DOHH2 (cell line): ENCODE data around the gene MAP4K1.
A peak's percentile ranks its signal among the peaks of the same experiment; 100 is the strongest.

ENCODE experiments used
- H3F3A ChIP-seq: fragments of 200-600 bp; sonication (generic), shearing (Covaris generic); 2 replicates; pipeline ENCODE4 v1.6.0; 2016; ENCODE audit warnings: antibody characterized with exemption, mild to moderate bottlenecking; ENCODE audit not compliant: control insufficient read depth, insufficient read depth
- H3K27ac ChIP-seq: fragments of 200-600 bp; sonication (generic); 2 replicates; pipeline ENCODE4 v1.5.1; 2014; ENCODE audit warnings: low read depth, mild to moderate bottlenecking, low read length, moderate library complexity
- H3K27me3 ChIP-seq: fragments of 200-600 bp; sonication (generic); 2 replicates; pipeline ENCODE4 v1.6.1; 2014; ENCODE audit warnings: mild to moderate bottlenecking, low read length, mixed read lengths; ENCODE audit not compliant: control insufficient read depth
- H3K36me3 ChIP-seq: fragments of 200-600 bp; sonication (generic); 2 replicates; pipeline ENCODE4 v1.6.1; 2014; ENCODE audit warnings: mild to moderate bottlenecking, low read length, moderate library complexity, mixed read lengths; ENCODE audit not compliant: control insufficient read depth
- H3K4me1 ChIP-seq: fragments of 200-600 bp; sonication (generic); 2 replicates; pipeline ENCODE4 v1.6.1; 2014; ENCODE audit warnings: mild to moderate bottlenecking, low read length, mixed read lengths; ENCODE audit not compliant: control insufficient read depth
- H3K4me2 ChIP-seq: fragments of 200-600 bp; sonication (generic); 2 replicates; pipeline ENCODE4 v1.6.0; 2014; ENCODE audit warnings: mild to moderate bottlenecking, low read length, moderate library complexity
- H3K4me3 ChIP-seq: fragments of 200-600 bp; sonication (generic); 2 replicates; pipeline ENCODE4 v1.5.1; 2014; ENCODE audit warnings: mild to moderate bottlenecking, low read length, mixed read lengths
- H3K79me2 ChIP-seq: fragments of 200-600 bp; sonication (generic); 2 replicates; pipeline ENCODE4 v1.6.1; 2014; ENCODE audit warnings: mild to moderate bottlenecking, low read length, mixed read lengths; ENCODE audit not compliant: control insufficient read depth
- H3K9me2 ChIP-seq: fragments of 200-600 bp; sonication (generic); replicated peaks from 2 replicates; pipeline ENCODE4 v1.6.1; 2014; ENCODE audit warnings: mild to moderate bottlenecking, low read length, mixed read lengths; ENCODE audit not compliant: control insufficient read depth
- H3K9me3 ChIP-seq: fragments of 200-600 bp; sonication (generic); 2 replicates; pipeline ENCODE4 v1.6.1; 2014; ENCODE audit warnings: antibody characterized with exemption, low read length, mixed read lengths; ENCODE audit not compliant: control insufficient read depth, insufficient read depth
- H4K20me1 ChIP-seq: fragments of 200-600 bp; sonication (generic); 2 replicates; pipeline ENCODE4 v1.6.0; 2014; ENCODE audit warnings: low read depth, mild to moderate bottlenecking, antibody characterized with exemption, low read length, moderate library complexity; ENCODE audit not compliant: control insufficient read depth, insufficient read depth
- CTCF ChIP-seq: fragments of 200-600 bp; sonication (generic); IDR thresholded peaks from one replicate; pipeline ENCODE4 v1.5.1; 2014; ENCODE audit warnings: antibody characterized with exemption, mild to moderate bottlenecking, low read depth, low read length; ENCODE audit not compliant: poor library complexity, severe bottlenecking
- EZH2phosphoT487 ChIP-seq: fragments of 200-600 bp; sonication (generic); IDR thresholded peaks from 2 replicates; pipeline ENCODE4 v1.6.1; 2017; ENCODE audit warnings: borderline replicate concordance, mild to moderate bottlenecking, antibody characterized with exemption, low read length, moderate library complexity, mixed read lengths

MAP4K1 gene

GRCh38 chr19:38542040-38542439 lies 75.7 kb downstream of the MAP4K1 start:
- H3K9me2 ChIP-seq = no peaks in the 10 kb centered on the region
- no peaks in the 10 kb centered on the region for H3K79me2 ChIP-seq
- peaks cover 2% of the 10 kb centered on the region; the same call in 1 of the 2 replicates for H3K9me3 ChIP-seq
- no peaks in the 10 kb centered on the region for H4K20me1 ChIP-seq
- H3K4me2 ChIP-seq = no peak overlapping the region
- no peak overlapping the region for H3K27ac ChIP-seq
- TF ChIP-seq EZH2phosphoT487 = no peak
- TF ChIP-seq CTCF = no peak
- H3K4me3 ChIP-seq = no peak overlapping the region
- H3K27me3 ChIP-seq = no peaks in the 10 kb centered on the region
- H3K36me3 ChIP-seq = no peaks in the 10 kb centered on the region
- peaks cover 33% of the 10 kb centered on the region for H3K4me1 ChIP-seq
- H3F3A ChIP-seq = peaks cover 6% of the 10 kb centered on the region

GRCh38 chr19:38539751-38540150 lies 78.0 kb downstream of the MAP4K1 start:
- no peaks in the 10 kb centered on the region for H3K27me3 ChIP-seq
- H3K36me3 ChIP-seq = no peaks in the 10 kb centered on the region
- TF ChIP-seq CTCF (no peak), EZH2phosphoT487 (no peak)
- H3K27ac ChIP-seq = peak overlapping the region; percentile 40; the same call in 1 of the 2 replicates
- H3K79me2 ChIP-seq = no peaks in the 10 kb centered on the region
- H3F3A ChIP-seq = peaks cover 6% of the 10 kb centered on the region
- H3K4me2 ChIP-seq = peak overlapping the region; percentile 56
- H3K4me3 ChIP-seq = no peak overlapping the region
- H3K4me1 ChIP-seq = peaks cover 29% of the 10 kb centered on the region
- no peaks in the 10 kb centered on the region for H4K20me1 ChIP-seq
- H3K9me2 ChIP-seq = no peaks in the 10 kb centered on the region
- peaks cover 17% of the 10 kb centered on the region; the same call in 1 of the 2 replicates for H3K9me3 ChIP-seq

GRCh38 chr19:38538793-38539528 lies 78.8 kb downstream of the MAP4K1 start:
- no peaks in the 10 kb centered on the region for H3K36me3 ChIP-seq
- TF ChIP-seq CTCF = no peak
- no peak for TF ChIP-seq EZH2phosphoT487
- peaks cover 6% of the 10 kb centered on the region for H3F3A ChIP-seq
- H3K4me1 ChIP-seq = peaks cover 21% of the 10 kb centered on the region
- H3K4me2 ChIP-seq = peak overlapping the region; percentile 56
- H4K20me1 ChIP-seq = no peaks in the 10 kb centered on the region
- no peaks in the 10 kb centered on the region for H3K9me2 ChIP-seq
- H3K9me3 ChIP-seq = peaks cover 17% of the 10 kb centered on the region; the same call in 1 of the 2 replicates
- peak overlapping the region; percentile 40 for H3K27ac ChIP-seq
- peak overlapping the region; percentile 36 for H3K4me3 ChIP-seq
- no peaks in the 10 kb centered on the region for H3K79me2 ChIP-seq
- H3K27me3 ChIP-seq = no peaks in the 10 kb centered on the region
